Stimulated activated CD4-positive, alpha-beta T cell treated with anti-CD3 and anti-CD28 coated beads, Interleukin-12 subunit alpha, Interleukin-12 subunit beta, amount 100 ng/mL, for 24 hours (primary cell): Measurements from ENCODE around the gene EPHB1.
"Not testable (repeated sequence)": the region's sequence is repeated elsewhere in the genome, so short reads cannot be mapped to it uniquely, and the experiment has no call there.

Experiments used
- DNase-seq, 2 experiments: peaks; one replicate each; pipeline ENCODE4 v3.0.0-alpha.2; 2020; ENCODE audit warnings: low read depth in 2 of 2

Gene EPHB1

GRCh38 chr3:135005616-135006015 is 210.6 kb downstream of the EPHB1 start:
- DNase-seq: not testable (repeated sequence)

- no peak for DNase-seq
These were observed 212.5 kb downstream of the EPHB1 start for GRCh38 chr3:135007607-135008006.

GRCh38 chr3:135008326-135008725 is 213.3 kb downstream of the EPHB1 start:
- DNase-seq: no peak

- DNase-seq: no peak
These were observed 214.0 kb downstream of the EPHB1 start for GRCh38 chr3:135009014-135009413.

GRCh38 chr3:135012101-135012500 is 217.0 kb downstream of the EPHB1 start:
- no peak for DNase-seq

- DNase-seq: no peak
These were observed 218.1 kb downstream of the EPHB1 start for GRCh38 chr3:135013206-135013605.

GRCh38 chr3:135014566-135014965 is 219.5 kb downstream of the EPHB1 start:
- DNase-seq: no peak

GRCh38 chr3:135017003-135017893 is 222.2 kb downstream of the EPHB1 start:
- DNase-seq: no peak

GRCh38 chr3:135018149-135018923 is 223.3 kb downstream of the EPHB1 start:
- no peak for DNase-seq

GRCh38 chr3:135020181-135020580 is 225.1 kb downstream of the EPHB1 start:
- DNase-seq: no peak

GRCh38 chr3:135023996-135024658 is 229.1 kb downstream of the EPHB1 start:
- no peak for DNase-seq

- not testable (repeated sequence) for DNase-seq
These were observed 235.9 kb downstream of the EPHB1 start for GRCh38 chr3:135030768-135031615.

- DNase-seq: no peak
These were observed 238.7 kb downstream of the EPHB1 start for GRCh38 chr3:135033737-135034136.

- DNase-seq: no peak
These were observed 239.3 kb downstream of the EPHB1 start for GRCh38 chr3:135034291-135034768.

GRCh38 chr3:135034891-135035440 is 239.9 kb downstream of the EPHB1 start:
- no peak for DNase-seq

- no peak for DNase-seq
These were observed 243.1 kb downstream of the EPHB1 start for GRCh38 chr3:135038186-135038585.

GRCh38 chr3:135039536-135039935 is 244.5 kb downstream of the EPHB1 start:
- DNase-seq: not testable (repeated sequence)

GRCh38 chr3:135040321-135041240 is 245.5 kb downstream of the EPHB1 start:
- no peak for DNase-seq

GRCh38 chr3:135041601-135042000 is 246.5 kb downstream of the EPHB1 start:
- no peak for DNase-seq

GRCh38 chr3:135047061-135047460 is 252.0 kb downstream of the EPHB1 start:
- no peak for DNase-seq
